Measurements from ENCODE around the gene ACTG2.

DNA sequence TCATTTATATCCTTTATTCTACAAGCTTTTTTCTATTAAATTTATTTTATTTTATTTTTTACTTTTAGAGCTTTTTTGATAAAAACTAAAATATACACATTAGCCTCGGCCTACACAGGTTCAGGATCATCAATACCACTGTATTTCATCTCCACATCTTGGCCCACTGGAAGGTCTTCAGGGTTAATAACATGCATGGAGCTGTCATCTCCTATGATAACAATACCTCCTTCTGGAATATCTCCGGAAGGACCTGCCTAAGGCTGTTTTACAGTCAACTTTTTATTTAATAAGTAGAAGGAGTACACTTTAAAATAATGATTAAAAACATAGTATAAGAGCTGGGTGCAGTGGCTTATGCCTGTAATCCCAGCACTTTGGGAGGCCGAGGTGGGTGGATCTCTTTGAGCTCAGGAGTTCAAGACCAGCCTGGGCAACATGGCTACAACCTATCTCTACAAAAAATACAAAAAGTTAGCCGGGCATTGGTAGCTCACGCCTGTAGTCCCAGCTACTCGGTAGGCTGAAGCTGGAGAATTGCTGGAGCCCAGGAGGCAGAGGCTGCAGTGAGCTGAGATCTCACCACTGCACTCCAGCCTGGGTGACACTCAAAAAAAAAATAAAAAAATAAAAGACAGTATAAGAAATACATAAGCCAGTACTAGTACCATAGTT lies 18.2 kb downstream of the ACTG2 start:
- TF ChIP-seq, protein P1, sequence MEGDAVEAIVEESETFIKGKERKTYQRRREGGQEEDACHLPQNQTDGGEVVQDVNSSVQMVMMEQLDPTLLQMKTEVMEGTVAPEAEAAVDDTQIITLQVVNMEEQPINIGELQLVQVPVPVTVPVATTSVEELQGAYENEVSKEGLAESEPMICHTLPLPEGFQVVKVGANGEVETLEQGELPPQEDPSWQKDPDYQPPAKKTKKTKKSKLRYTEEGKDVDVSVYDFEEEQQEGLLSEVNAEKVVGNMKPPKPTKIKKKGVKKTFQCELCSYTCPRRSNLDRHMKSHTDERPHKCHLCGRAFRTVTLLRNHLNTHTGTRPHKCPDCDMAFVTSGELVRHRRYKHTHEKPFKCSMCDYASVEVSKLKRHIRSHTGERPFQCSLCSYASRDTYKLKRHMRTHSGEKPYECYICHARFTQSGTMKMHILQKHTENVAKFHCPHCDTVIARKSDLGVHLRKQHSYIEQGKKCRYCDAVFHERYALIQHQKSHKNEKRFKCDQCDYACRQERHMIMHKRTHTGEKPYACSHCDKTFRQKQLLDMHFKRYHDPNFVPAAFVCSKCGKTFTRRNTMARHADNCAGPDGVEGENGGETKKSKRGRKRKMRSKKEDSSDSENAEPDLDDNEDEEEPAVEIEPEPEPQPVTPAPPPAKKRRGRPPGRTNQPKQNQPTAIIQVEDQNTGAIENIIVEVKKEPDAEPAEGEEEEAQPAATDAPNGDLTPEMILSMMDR (conservative IDR thresholded peaks at IDR 0.05), result no peak
- no peak for TF ChIP-seq EZH2 (IDR thresholded peaks at IDR 0.05; ENCODE audit: low read depth)
